HG02642 (cell line): ENCODE measurements around the gene ARNT2.
"Not testable (repeated sequence)": the region's sequence is repeated elsewhere in the genome, so short reads cannot be mapped to it uniquely, and the experiment has no call there.

Experiments used
- ATAC-seq: cut with Tn5 transposase; IDR thresholded peaks from one replicate; pipeline ENCODE4 v1.9.1; 2021; ENCODE audit warnings: mild to moderate bottlenecking; ENCODE audit not compliant: unreplicated experiment, poor library complexity

The ARNT2 gene

GRCh38 chr15:80404057-80404760 lies at the start of gene ARNT2:
ARNT2 (plus strand) TSS chr15:80404382; CDS start chr15:80404516, 134 bp downstream.
- ATAC-seq: no peak

- ATAC-seq: no peak
These were observed 37.1 kb upstream of the ARNT2 start for GRCh38 chr15:80367094-80367493.

- ATAC-seq: no peak
These were observed 36.5 kb upstream of the ARNT2 start for GRCh38 chr15:80367661-80368060.

GRCh38 chr15:80371924-80372323 lies 32.3 kb upstream of the ARNT2 start:
- ATAC-seq: no peak

DNA sequence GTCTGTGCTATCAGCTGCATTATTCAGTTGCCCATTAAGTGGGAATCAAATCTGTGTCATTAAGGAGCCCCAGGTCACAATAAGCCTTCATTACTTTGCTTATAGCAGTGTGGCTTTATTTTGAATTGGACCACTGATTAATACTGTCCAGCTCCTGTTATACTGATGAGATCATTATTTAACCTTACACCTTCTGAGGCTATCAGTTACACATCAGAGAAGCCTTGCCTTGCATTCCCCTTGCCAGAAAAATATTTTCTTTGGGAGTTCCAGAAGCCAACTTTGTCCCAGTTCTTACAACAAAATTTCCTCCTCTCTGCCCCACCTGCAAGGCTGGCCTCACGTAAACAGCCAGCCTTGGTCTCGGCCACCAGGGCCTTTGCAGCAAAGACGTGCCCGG lies 29.7 kb upstream of the ARNT2 start:
- no peak for ATAC-seq

- ATAC-seq: no peak
These were observed 28.0 kb upstream of the ARNT2 start for GRCh38 chr15:80375968-80376891.

DNA sequence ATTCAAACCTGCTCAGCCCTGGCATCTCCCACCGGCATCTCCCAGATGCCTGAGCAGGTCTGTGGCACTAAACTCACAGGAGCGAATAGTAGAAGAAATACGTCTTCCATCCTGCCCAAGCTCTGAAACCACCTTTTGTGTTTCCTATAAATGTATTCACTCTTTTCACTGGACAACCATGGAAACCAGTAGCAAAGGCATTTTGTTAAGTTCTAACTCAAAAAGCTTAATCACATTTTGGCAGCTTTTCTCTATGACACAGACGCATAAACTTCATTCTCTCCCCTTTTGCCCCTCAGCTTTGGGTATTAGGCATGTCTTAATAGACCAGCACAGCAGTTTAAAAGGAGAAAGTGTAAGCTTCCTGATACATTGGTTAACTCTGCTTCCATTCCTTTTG lies 24.5 kb upstream of the ARNT2 start:
- ATAC-seq: no peak

GRCh38 chr15:80380154-80380553 lies 24.0 kb upstream of the ARNT2 start:
- ATAC-seq: no peak

GRCh38 chr15:80382285-80382684 lies 21.9 kb upstream of the ARNT2 start:
- ATAC-seq: no peak

DNA sequence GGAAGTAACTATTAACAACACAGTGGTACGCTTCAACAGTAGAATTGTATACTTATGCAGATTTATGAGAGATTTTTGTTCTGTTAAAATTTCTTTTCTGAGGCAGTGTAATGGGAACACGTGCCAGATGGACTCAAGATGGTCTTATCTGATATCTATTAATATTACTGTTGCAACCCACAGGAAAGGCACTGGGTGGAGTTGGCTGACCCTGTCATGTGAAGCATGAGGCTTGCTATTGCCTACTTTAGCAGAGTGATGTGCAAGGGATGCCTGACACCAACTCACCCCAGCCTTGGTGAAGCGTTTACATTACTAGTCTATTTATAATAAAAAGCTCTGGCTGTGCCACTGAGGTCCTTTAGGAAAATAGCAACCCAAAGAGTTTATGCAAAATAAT lies 19.8 kb upstream of the ARNT2 start:
- ATAC-seq: no peak

DNA sequence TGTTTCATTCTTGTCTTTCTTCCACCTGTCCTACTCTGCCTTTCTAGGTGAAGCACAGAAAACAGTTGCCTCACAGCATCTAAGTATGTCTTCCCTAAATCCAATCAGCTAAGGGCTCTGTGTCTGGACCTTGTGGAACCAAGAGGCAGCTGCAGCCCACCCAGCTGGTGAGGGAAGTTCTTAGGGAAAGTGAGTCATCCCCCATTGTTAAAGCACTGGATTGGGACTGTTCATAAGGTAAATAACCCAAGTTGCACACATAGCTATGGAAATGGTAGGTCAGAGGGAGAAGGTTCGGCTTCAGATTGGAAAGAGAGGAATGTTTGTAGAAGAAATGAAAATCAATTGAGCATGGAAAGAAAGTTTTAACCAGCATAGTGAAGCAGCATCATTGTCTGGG lies 18.0 kb upstream of the ARNT2 start:
- no peak for ATAC-seq

DNA sequence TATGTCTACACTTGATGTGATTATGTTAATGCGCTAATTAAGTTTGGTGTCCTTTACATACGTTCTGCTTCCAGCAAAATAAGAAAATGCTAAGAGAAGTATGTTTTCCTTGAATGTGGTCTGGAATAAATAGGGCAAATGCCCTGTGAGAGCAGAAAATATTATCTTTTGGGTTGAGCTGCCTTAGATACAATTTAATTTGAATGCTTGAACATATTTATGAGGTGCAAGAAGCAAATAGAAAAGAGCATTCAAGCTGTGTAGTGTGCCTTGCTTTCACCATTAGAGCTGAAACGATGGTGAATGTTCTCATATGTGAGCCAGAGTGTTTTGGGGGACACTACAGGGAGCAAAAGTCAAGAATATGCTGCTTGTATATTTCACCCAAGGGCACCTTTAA lies 15.9 kb upstream of the ARNT2 start:
- no peak for ATAC-seq

DNA sequence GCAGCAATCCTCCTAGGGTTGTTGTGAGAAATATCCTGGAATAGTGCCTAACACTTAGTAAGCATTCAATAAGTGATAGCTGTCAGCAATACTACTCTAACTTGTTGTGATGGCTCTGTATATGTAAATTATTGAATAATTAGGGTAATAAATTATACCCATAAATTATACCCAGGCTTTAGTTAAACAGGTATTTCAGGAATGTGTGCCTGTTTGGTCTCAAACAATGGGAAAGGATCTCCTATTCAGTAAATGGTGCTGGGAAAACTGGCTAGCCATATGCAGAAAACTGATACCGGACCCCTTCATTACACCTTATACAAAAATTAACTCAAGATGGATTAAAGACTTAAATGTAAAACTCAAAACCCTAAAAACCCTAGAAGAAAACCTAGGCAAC lies 14.8 kb upstream of the ARNT2 start:
- ATAC-seq: no peak

DNA sequence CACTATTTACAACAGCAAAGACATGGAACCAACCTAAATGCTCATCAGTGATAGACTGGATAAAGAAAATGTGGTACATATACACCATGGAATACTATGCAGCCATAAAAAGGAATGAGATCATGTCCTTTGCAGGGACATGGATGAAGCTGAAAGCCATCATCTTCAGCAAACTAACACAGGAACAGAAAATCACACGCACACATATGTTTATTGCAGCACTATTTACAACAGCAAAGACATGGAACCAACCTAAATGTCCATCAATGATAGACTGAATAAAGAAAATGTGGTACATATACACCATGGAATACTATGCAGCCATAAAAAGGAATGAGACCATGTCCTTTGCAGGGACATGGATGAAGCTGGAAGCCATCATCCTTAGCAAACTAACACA lies 13.2 kb upstream of the ARNT2 start:
- ATAC-seq: not testable (repeated sequence)

- ATAC-seq: no peak
These were observed 8.6 kb upstream of the ARNT2 start for GRCh38 chr15:80395616-80396015.

GRCh38 chr15:80396096-80396495 lies 8.1 kb upstream of the ARNT2 start:
- ATAC-seq: no peak

DNA sequence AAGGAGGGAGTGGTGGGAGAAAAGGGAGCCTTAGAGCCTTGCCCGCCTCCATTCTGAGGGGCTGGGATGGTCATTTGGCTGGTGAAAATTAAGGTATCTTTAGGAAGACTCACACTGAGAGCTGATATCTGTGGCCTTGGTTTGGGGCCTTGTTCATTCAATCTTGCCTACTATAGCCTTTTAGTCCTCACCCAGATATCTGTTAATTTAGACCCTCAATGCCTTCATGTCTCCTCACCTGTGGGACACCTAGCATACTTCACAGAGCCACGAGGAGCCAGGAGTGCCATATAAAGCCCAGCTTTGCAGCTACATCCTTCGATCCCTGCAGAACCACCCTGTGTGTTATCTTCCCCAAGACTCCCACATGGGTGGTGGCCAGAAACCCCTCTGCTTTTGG lies 4.7 kb upstream of the ARNT2 start:
- no peak for ATAC-seq

- no peak for ATAC-seq
These were observed 2.7 kb upstream of the ARNT2 start for GRCh38 chr15:80401456-80401855.

DNA sequence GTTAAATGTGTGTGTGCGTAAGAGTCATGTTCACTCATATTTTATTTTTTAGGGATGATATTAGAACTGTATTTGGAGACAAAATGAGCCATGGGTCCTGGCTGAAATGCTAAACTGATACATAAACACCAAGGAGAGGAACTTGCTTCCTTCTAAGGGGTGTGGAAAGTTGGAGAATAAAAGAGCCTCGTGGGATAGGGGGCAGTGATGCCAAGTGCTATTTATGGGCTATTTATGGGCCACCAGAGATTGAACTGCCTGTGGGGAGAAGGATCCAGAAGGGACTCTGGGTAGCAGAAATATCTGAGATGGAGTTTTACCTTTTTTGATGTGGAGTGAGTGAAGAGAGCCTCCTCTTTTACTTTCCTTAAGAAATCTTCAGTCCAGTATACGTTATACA lies 1.8 kb upstream of the ARNT2 start:
- no peak for ATAC-seq

- no peak for ATAC-seq
These were observed 498 bp upstream of the ARNT2 start for GRCh38 chr15:80403712-80404056.

DNA sequence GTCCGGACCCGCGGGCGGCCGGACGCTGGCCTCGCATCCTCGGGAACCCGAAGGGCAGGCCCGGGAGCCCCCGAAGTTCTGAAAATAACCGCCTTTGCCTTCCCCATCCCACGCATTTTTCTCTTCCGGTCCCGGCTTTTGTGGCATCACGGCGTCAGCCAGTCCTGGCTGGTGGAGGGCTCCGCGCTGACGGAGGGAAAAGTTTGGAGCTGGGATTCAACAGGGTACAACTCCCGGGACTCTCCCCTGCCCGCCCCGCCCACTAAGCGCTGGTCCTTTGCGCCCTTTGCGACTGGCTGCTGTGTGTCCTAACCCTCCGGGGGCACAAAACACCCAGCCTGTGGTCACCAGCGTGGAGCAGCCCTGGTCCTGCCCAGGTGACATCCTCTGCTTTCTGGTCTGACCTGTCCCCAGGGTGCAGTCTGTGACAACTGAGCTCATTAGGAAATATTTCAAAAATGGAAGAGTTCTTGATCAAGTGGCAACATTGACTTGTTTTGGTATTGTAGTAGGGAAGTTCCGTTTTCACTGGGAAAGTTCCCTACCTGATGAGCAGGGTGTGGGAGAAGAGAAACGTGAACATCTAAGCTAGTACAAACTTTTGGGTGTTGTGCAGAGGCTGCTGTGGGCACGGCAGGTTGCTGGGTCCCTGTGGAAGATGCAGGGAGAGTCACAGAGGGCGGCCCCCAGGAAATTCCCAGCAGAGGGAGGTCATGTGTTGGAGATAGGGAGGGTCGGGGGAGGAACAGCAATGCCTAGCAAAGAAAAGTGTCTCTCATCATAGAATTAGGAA lies 775 bp downstream of the ARNT2 start:
- no peak for ATAC-seq
